ENCODE measurements around the gene PRR36. TPM values are rescaled to one million over a fixed set of nuclear protein-coding genes. Genes with fewer than 3 reads are reported as not detected.

The PRR36 gene
- total RNA-seq, 5 donors from 2014 or later (not counting 1 experiment from before 2014, with no cell fraction given) = 0.28 to 0.85 (median 0.36) TPM

DNA sequence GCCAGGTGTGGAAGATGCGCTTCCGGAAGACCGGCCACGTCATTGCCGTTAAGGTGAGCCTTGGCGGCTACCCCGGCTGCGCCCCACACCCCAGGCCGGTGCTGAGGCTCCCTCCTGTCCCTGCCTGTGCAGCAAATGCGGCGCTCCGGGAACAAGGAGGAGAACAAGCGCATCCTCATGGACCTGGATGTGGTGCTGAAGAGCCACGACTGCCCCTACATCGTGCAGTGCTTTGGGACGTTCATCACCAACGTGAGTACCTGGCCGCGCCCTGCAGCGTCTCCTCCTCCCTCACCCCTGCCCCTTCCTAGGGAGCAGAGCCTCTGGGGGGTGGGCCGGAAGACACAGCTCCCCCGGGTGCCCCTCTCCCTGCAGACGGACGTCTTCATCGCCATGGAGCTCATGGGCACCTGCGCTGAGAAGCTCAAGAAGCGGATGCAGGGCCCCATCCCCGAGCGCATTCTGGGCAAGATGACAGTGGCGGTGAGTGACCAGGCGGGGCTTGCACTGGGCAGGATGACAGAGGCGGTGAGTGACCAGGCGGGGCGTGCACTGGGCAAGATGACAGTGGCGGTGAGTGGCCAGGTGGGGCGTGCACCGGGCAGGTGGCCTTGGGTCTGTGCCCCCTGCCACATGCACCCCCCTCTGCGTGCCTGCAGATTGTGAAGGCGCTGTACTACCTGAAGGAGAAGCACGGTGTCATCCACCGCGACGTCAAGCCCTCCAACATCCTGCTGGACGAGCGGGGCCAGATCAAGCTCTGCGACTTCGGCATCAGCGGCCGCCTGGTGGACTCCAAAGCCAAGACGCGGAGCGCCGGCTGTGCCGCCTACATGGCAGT is 36.4 kb upstream of the PRR36 start:
- 97% methylated on average over 37 of the region's 54 CpGs for WGBS (ENCODE audit: insufficient coverage)
- Mint-ChIP-seq H3K9me3 (no peaks in the 10 kb centered on the region), H3K27ac (no peak overlapping the region), H3K27me3 (peaks cover 3 to 13% of the 10 kb centered on the region in 2 donors), H3K4me3 (no peak overlapping the region), H3K4me1 (peaks cover 8 to 14% (median 11%) of the 10 kb centered on the region in 3 donors), H3K36me3 (peaks cover 24% of the 10 kb centered on the region)
- DNase-seq (no peak), ATAC-seq (replicated peaks in 1 of 4) (no peak)
- Histone ChIP-seq H3K27ac (ENCODE audit: low read length) (no peak overlapping the region), H3K36me3 (ENCODE audit: control insufficient read depth in 2 of 2, extremely low read depth in 1 of 2, insufficient read depth in 1 of 2, low read length in 1 of 2) (peaks cover 23 to 45% of the 10 kb centered on the region in 2 donors), H3K4me1 (ENCODE audit: control insufficient read depth in 1 of 2, extremely low read depth in 1 of 2, insufficient read depth in 2 of 2, low read length in 2 of 2) (peaks cover 0 to 34% of the 10 kb centered on the region in 2 experiments), H3K9me3 (no peaks in the 10 kb centered on the region), H3K4me3 (ENCODE audit: control insufficient read depth in 1 of 2, extremely low read depth in 1 of 2, low read length in 1 of 2) (no peak overlapping the region), H3K27me3 (replicated peaks in 1 of 2; ENCODE audit: control insufficient read depth in 2 of 2, extremely low read depth in 1 of 2, insufficient read depth in 2 of 2, low read length in 1 of 2) (peaks cover 0 to 15% of the 10 kb centered on the region in 2 experiments)
- POLR2A ChIA-PET = interaction anchor here in 1 of 2 donors (0.7 kb wide), 1 partner anchor 1422 kb away, joined by 4 read pairs; no protein-coding TSS in a partner anchor
- CTCF ChIA-PET = no interaction called here

DNA sequence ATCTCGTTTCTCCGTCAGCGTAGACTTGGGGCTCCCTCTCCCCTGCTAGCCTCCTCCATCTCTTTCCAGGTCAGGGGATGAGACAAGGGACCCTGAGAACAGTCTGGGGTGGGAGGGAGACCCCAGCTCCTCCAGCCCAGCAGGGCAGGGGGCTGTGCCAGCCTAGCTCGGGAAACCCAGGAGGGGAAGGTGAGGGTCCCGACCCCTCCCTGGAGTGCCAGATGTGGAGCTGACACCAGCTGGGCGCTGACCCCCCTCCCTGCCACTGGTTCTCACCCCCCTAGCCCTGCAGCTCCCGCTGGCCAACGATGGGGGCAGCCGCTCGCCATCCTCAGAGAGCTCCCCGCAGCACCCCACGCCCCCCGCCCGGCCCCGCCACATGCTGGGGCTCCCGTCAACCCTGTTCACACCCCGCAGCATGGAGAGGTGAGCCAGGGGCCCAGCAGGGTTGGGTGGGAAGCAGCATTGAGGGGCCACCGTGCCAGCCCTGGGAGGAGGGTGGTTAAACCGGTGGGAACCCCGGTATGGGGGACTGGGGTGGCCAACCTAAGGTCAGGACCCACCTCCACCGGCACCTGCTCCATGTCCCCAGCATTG is 35.4 kb upstream of the PRR36 start:
- peaks cover 0 to 5% of the 10 kb centered on the region in 2 experiments for H3K27me3 ChIP-seq (replicated peaks in 1 of 2; ENCODE audit: control insufficient read depth in 2 of 2, extremely low read depth in 1 of 2, insufficient read depth in 2 of 2, low read length in 1 of 2)
- peaks cover 18 to 19% (median 18%) of the 10 kb centered on the region in 3 donors for H3K4me1 Mint-ChIP-seq
- H3K4me3 ChIP-seq (ENCODE audit: control insufficient read depth in 1 of 2, extremely low read depth in 1 of 2, low read length in 1 of 2) = no peak overlapping the region
- H3K36me3 Mint-ChIP-seq = peaks cover 29% of the 10 kb centered on the region
- 97% methylated on average over 11 of the region's 21 CpGs for whole genome bisulfite sequencing (ENCODE audit: insufficient coverage)
- H3K27ac Mint-ChIP-seq = no peak overlapping the region
- no peak for DNase-seq
- H3K27ac ChIP-seq (ENCODE audit: low read length) = no peak overlapping the region
- H3K36me3 ChIP-seq (ENCODE audit: control insufficient read depth in 2 of 2, extremely low read depth in 1 of 2, insufficient read depth in 1 of 2, low read length in 1 of 2) = peaks cover 23 to 45% of the 10 kb centered on the region in 2 donors
- POLR2A ChIA-PET = no interaction called here
- H3K9me3 ChIP-seq = no peaks in the 10 kb centered on the region
- peaks cover 6 to 40% of the 10 kb centered on the region in 2 experiments for H3K4me1 ChIP-seq (ENCODE audit: control insufficient read depth in 1 of 2, extremely low read depth in 1 of 2, insufficient read depth in 2 of 2, low read length in 2 of 2)
- no peak overlapping the region for H3K4me3 Mint-ChIP-seq
- no peaks in the 10 kb centered on the region for H3K9me3 Mint-ChIP-seq
- H3K27me3 Mint-ChIP-seq = peaks cover 0 to 5% of the 10 kb centered on the region in 2 donors
- no peak for ATAC-seq (replicated peaks in 1 of 4)
- CTCF ChIA-PET = no interaction called here

DNA sequence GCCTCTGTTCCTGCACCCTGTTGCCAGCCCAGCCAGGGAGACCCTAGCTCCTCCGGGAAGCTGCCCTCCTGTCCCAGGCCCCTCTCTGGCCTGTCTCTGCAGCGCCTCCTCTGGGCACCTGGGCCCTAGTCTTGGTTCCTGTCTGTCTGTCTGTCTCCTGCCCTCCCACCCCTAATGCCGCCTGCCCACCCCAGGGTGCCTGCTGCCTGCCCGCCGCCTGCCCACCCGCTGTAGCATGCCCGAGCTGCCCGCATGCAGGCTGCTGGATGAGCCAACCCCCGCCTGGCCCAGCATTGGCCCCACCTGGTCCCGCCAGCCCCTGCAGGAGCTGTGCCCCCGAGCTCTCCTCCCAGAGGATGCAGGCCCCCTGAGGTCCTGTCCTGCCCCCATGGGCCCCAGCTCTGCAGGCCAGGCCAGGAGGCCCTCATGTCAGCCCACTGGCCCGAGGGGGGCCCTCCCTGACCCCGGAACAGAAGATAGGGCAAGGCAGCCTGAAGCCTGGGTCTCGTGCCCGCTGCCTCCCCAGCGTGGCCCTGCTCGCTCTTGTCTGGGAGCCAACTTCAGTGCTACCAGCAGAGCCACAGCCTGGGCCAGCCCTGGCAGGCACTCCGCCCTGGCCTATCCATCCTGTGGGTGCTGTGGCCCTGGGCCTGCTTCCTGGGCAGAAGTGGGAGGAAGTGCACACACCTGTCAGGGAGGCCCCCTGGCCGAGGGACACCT is 34.7 kb upstream of the PRR36 start:
- Histone ChIP-seq H3K9me3 (no peaks in the 10 kb centered on the region), H3K27ac (ENCODE audit: low read length) (no peak overlapping the region), H3K27me3 (replicated peaks in 1 of 2; ENCODE audit: control insufficient read depth in 2 of 2, extremely low read depth in 1 of 2, insufficient read depth in 2 of 2, low read length in 1 of 2) (no peaks in the 10 kb centered on the region), H3K4me1 (ENCODE audit: control insufficient read depth in 1 of 2, extremely low read depth in 1 of 2, insufficient read depth in 2 of 2, low read length in 2 of 2) (peaks cover 6 to 45% of the 10 kb centered on the region in 2 experiments), H3K36me3 (ENCODE audit: control insufficient read depth in 2 of 2, extremely low read depth in 1 of 2, insufficient read depth in 1 of 2, low read length in 1 of 2) (peaks cover 23 to 45% of the 10 kb centered on the region in 2 donors), H3K4me3 (ENCODE audit: control insufficient read depth in 1 of 2, extremely low read depth in 1 of 2, low read length in 1 of 2) (no peak overlapping the region)
- Mint-ChIP-seq H3K27me3 (peaks cover 0 to 1% of the 10 kb centered on the region in 2 donors), H3K36me3 (peaks cover 29% of the 10 kb centered on the region), H3K4me1 (peaks cover 20 to 21% (median 21%) of the 10 kb centered on the region in 3 donors), H3K9me3 (no peaks in the 10 kb centered on the region), H3K27ac (no peak overlapping the region), H3K4me3 (no peak overlapping the region)
- ChIA-PET POLR2A (interaction anchor here in 1 of 2 donors (0.9 kb wide), 1 partner anchor 279 kb away, joined by 3 read pairs; the partner anchor contains the start of gene PET100), CTCF (no interaction called here)
- WGBS (ENCODE audit: insufficient coverage) = 95% methylated on average over 18 of the region's 19 CpGs
- DNase-seq (no peak), ATAC-seq (replicated peaks in 1 of 4) (no peak)

DNA sequence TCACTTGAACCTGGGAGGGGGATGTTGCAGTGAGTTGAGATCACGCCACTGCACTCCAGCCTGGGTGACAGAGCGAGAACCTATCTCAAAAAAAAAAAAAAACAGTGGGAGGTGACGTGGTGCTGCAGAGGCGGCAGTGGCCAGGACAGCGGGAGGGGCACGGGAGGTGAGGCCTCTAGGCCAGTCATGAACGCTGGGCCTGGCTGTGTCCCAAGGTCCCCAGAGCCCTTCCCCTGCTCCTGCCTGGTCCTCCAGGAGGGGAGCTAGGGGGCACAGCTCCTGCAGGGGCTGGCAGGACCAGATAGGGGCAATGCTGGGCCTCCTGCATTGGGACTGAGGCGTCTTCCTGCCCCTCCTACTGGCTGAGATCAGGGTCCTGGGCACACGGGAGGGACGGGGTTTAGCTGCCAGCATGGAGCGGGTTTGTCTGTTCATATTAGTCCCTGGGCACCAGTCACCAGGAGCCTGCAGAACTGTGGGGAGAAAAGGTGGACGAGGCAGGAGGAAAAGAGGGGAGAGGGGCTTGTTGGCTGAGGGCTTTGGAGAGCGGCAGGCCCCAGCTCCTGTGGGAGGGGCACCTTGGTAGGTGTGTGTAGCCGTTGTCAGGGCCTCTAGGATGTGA is 34.0 kb upstream of the PRR36 start:
- 87% methylated on average over 10 of the region's 14 CpGs for WGBS (ENCODE audit: insufficient coverage)

DNA sequence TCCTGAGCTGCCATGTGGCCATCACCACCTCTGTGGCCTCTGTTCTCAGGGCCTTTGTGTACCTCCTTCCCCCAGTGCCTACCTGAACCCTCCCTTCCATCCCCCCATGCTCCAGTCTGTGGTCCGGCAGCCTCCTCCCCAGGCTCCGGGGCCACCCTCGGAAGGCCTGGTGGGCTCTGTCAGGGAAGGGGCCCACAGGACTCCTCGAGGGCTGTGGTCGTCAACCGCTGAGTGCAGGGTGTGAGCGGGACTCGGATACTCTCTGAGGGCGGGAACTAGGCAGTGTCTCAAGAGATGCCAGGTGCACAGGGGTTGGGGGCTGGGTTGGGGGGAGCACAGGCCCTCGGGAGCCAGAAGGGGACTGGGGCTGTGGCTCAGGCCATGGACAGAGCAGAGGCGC is 33.4 kb upstream of the PRR36 start:
- no peak overlapping the region for H3K27ac ChIP-seq (ENCODE audit: low read length)
- Mint-ChIP-seq H3K4me3 (no peak overlapping the region), H3K36me3 (peaks cover 21% of the 10 kb centered on the region), H3K4me1 (peaks cover 26 to 29% (median 27%) of the 10 kb centered on the region in 3 donors), H3K27me3 (no peaks in the 10 kb centered on the region), H3K9me3 (no peaks in the 10 kb centered on the region), H3K27ac (no peak overlapping the region)
- DNase-seq = no peak
- CTCF ChIA-PET = no interaction called here
- no peak for ATAC-seq (replicated peaks in 1 of 4)
- H3K4me3 ChIP-seq (ENCODE audit: control insufficient read depth in 1 of 2, extremely low read depth in 1 of 2, low read length in 1 of 2) = no peak overlapping the region
- no peaks in the 10 kb centered on the region for H3K27me3 ChIP-seq (replicated peaks in 1 of 2; ENCODE audit: control insufficient read depth in 2 of 2, extremely low read depth in 1 of 2, insufficient read depth in 2 of 2, low read length in 1 of 2)
- peaks cover 23 to 42% of the 10 kb centered on the region in 2 donors for H3K36me3 ChIP-seq (ENCODE audit: control insufficient read depth in 2 of 2, extremely low read depth in 1 of 2, insufficient read depth in 1 of 2, low read length in 1 of 2)
- POLR2A ChIA-PET = no interaction called here
- WGBS (ENCODE audit: insufficient coverage) = 95% methylated on average over 9 of the region's 11 CpGs
- H3K9me3 ChIP-seq = no peaks in the 10 kb centered on the region
- peaks cover 6 to 54% of the 10 kb centered on the region in 2 experiments for H3K4me1 ChIP-seq (ENCODE audit: control insufficient read depth in 1 of 2, extremely low read depth in 1 of 2, insufficient read depth in 2 of 2, low read length in 2 of 2)

More for the DNA sequence above, 34.0 kb upstream of the PRR36 start:
- no peak for DNase-seq
- H3K27ac ChIP-seq (ENCODE audit: low read length) = no peak overlapping the region
- H3K27me3 Mint-ChIP-seq = peaks cover 0 to 1% of the 10 kb centered on the region in 2 donors
- H3K4me1 Mint-ChIP-seq = peaks cover 20 to 25% (median 23%) of the 10 kb centered on the region in 3 donors
- no peak overlapping the region for H3K27ac Mint-ChIP-seq
- no peaks in the 10 kb centered on the region for H3K9me3 Mint-ChIP-seq
- H3K36me3 Mint-ChIP-seq = peaks cover 27% of the 10 kb centered on the region
- no peak for ATAC-seq (replicated peaks in 1 of 4)
- peaks cover 23 to 45% of the 10 kb centered on the region in 2 donors for H3K36me3 ChIP-seq (ENCODE audit: control insufficient read depth in 2 of 2, extremely low read depth in 1 of 2, insufficient read depth in 1 of 2, low read length in 1 of 2)
- no peak overlapping the region for H3K4me3 ChIP-seq (ENCODE audit: control insufficient read depth in 1 of 2, extremely low read depth in 1 of 2, low read length in 1 of 2)
- no peaks in the 10 kb centered on the region for H3K27me3 ChIP-seq (replicated peaks in 1 of 2; ENCODE audit: control insufficient read depth in 2 of 2, extremely low read depth in 1 of 2, insufficient read depth in 2 of 2, low read length in 1 of 2)
- H3K9me3 ChIP-seq = no peaks in the 10 kb centered on the region
- ChIA-PET POLR2A (interaction anchor here in 1 of 2 donors (0.9 kb wide), 1 partner anchor 278 kb away, joined by 3 read pairs; the partner anchor contains the start of gene PET100), CTCF (no interaction called here)
- H3K4me1 ChIP-seq (ENCODE audit: control insufficient read depth in 1 of 2, extremely low read depth in 1 of 2, insufficient read depth in 2 of 2, low read length in 2 of 2) = peaks cover 6 to 47% of the 10 kb centered on the region in 2 experiments
- no peak overlapping the region for H3K4me3 Mint-ChIP-seq

DNA sequence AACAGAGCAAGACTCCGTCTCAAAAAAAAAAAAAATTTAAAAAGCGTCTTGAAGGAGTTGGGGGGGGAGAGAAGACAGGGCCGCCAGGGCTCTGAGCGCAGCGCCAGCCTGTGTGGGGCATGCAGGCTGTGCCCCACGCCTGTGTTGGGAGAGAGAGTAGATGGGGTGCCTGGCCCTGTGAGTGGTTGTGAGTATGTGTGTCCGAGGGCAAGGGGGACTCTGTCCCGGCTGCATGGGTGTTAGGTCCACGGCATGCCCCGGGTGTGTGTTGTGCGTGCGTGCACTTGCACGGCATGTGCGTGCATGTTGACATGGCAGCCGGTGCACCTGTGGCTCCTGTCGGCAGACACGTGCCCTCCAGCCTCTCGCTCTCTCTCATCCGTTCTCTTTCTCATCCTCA is 32.9 kb upstream of the PRR36 start:
- POLR2A ChIA-PET = no interaction called here
- Mint-ChIP-seq H3K4me3 (no peak overlapping the region), H3K36me3 (peaks cover 21% of the 10 kb centered on the region)

More for the DNA sequence above, 32.9 kb upstream of the PRR36 start:
- WGBS (ENCODE audit: insufficient coverage) = over 99% methylated on average over 13 of the region's 19 CpGs
- Mint-ChIP-seq H3K27ac (no peak overlapping the region), H3K4me1 (peaks cover 27 to 32% (median 29%) of the 10 kb centered on the region in 3 donors), H3K9me3 (no peaks in the 10 kb centered on the region), H3K27me3 (no peaks in the 10 kb centered on the region)
- CTCF ChIA-PET = no interaction called here
- Histone ChIP-seq H3K4me1 (ENCODE audit: control insufficient read depth in 1 of 2, extremely low read depth in 1 of 2, insufficient read depth in 2 of 2, low read length in 2 of 2) (peaks cover 6 to 55% of the 10 kb centered on the region in 2 experiments), H3K36me3 (ENCODE audit: control insufficient read depth in 2 of 2, extremely low read depth in 1 of 2, insufficient read depth in 1 of 2, low read length in 1 of 2) (peaks cover 21 to 39% of the 10 kb centered on the region in 2 donors), H3K27me3 (replicated peaks in 1 of 2; ENCODE audit: control insufficient read depth in 2 of 2, extremely low read depth in 1 of 2, insufficient read depth in 2 of 2, low read length in 1 of 2) (no peaks in the 10 kb centered on the region), H3K4me3 (ENCODE audit: control insufficient read depth in 1 of 2, extremely low read depth in 1 of 2, low read length in 1 of 2) (no peak overlapping the region), H3K27ac (ENCODE audit: low read length) (no peak overlapping the region), H3K9me3 (no peaks in the 10 kb centered on the region)
- DNase-seq (no peak), ATAC-seq (replicated peaks in 1 of 4) (no peak)

Data from T-cell (primary cell).